Type B pancreatic cell (in vitro differentiated cells): Measurements from ENCODE around the gene SCARB1. TPM values are rescaled to one million over a fixed set of nuclear protein-coding genes. Genes with fewer than 3 reads are reported as not detected.

Experiments used
- DNase-seq: peaks from one replicate; pipeline ENCODE4 v3.0.0; 2021; ENCODE audit warnings: mixed read lengths; ENCODE audit not compliant: unreplicated experiment; ENCODE audit errors: extremely low spot score
- H3K27ac Mint-ChIP-seq: 2 replicates; pipeline ENCODE4 v1.8.0; 2021; ENCODE audit warnings: mild to moderate bottlenecking, mixed read lengths
- H3K27me3 Mint-ChIP-seq: 2 replicates; pipeline ENCODE4 v1.8.0; 2021; ENCODE audit warnings: mixed read lengths
- H3K36me3 Mint-ChIP-seq: 2 replicates; pipeline ENCODE4 v1.8.0; 2021; ENCODE audit warnings: mixed read lengths
- H3K4me1 Mint-ChIP-seq: one replicate; pipeline ENCODE4 v1.8.0; 2021; ENCODE audit warnings: mixed read lengths; ENCODE audit not compliant: unreplicated experiment
- H3K4me3 Mint-ChIP-seq: 2 replicates; pipeline ENCODE4 v1.8.0; 2021; ENCODE audit warnings: mild to moderate bottlenecking, mixed read lengths
- H3K9me3 Mint-ChIP-seq: 2 replicates; pipeline ENCODE4 v1.8.0; 2021; ENCODE audit warnings: mixed read lengths
- total RNA-seq: library from RNA; stranded (reverse); gene quantifications from 2 replicates; pipeline ENCODE4 v1.2.1, GENCODE V29; 2021; ENCODE audit warnings: low replicate concordance
- TF ChIP-seq, protein P1 (sequence below): fragments of 200-600 bp; sonication (generic); conservative IDR thresholded peaks from 2 replicates; pipeline ENCODE4 v1.5.0; 2021; ENCODE audit warnings: antibody characterized with exemption, mild to moderate bottlenecking

Gene SCARB1
- total RNA-seq, 1 donor from 2014 or later = 23.4 TPM

DNA sequence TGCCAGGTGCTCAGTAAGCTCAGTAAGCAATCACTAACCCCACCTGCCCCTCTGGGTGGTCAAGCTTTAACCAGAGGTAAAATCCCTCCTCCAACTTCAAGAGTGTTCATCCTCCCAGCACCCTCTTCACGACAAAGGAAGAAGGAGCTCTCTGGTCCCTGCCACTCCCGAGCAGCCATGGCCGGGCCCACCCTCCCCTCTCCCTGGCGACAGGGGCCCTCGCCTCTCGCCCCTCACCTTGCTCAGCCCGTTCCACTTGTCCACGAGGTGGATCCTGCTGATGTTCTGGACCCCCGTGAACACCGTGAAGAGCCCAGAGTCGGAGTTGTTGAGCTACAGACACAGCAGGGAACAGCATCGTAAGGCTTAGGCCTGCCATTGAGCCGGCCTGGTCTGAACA is 52.0 kb downstream of the SCARB1 start:
- no peak for DNase-seq
- no peaks in the 10 kb centered on the region for H3K4me1 Mint-ChIP-seq
- H3K4me3 Mint-ChIP-seq = no peak overlapping the region
- H3K36me3 Mint-ChIP-seq = peaks cover 10% of the 10 kb centered on the region
- TF ChIP-seq, protein P1, sequence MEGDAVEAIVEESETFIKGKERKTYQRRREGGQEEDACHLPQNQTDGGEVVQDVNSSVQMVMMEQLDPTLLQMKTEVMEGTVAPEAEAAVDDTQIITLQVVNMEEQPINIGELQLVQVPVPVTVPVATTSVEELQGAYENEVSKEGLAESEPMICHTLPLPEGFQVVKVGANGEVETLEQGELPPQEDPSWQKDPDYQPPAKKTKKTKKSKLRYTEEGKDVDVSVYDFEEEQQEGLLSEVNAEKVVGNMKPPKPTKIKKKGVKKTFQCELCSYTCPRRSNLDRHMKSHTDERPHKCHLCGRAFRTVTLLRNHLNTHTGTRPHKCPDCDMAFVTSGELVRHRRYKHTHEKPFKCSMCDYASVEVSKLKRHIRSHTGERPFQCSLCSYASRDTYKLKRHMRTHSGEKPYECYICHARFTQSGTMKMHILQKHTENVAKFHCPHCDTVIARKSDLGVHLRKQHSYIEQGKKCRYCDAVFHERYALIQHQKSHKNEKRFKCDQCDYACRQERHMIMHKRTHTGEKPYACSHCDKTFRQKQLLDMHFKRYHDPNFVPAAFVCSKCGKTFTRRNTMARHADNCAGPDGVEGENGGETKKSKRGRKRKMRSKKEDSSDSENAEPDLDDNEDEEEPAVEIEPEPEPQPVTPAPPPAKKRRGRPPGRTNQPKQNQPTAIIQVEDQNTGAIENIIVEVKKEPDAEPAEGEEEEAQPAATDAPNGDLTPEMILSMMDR = no peak
- H3K9me3 Mint-ChIP-seq = no peaks in the 10 kb centered on the region
- H3K27me3 Mint-ChIP-seq = no peaks in the 10 kb centered on the region
- no peak overlapping the region for H3K27ac Mint-ChIP-seq

DNA sequence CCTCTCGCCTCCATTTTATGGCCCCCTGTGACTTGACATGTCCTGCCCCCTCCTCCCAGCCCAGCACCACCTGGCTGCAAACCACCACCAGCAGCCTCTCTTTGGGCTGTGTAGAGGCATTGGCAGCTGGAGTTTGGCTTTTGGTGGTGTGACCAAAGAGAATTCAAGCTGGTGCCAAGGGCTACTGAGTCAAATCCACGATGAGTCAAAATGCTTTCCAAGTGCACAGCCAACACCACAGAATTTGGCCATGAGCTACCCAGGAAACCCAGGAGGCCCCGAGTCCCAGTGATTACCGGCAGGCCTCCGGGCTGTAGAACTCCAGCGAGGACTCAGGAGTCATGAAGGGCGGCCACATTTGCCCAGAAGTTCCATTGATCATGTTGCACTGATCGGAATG is 53.8 kb downstream of the SCARB1 start:
- H3K27me3 Mint-ChIP-seq = no peaks in the 10 kb centered on the region
- H3K36me3 Mint-ChIP-seq = peaks cover 13% of the 10 kb centered on the region
- no peak overlapping the region for H3K4me3 Mint-ChIP-seq
- TF ChIP-seq, protein P1 = no peak
- no peaks in the 10 kb centered on the region for H3K9me3 Mint-ChIP-seq
- no peak for DNase-seq
- H3K4me1 Mint-ChIP-seq = no peaks in the 10 kb centered on the region
- no peak overlapping the region for H3K27ac Mint-ChIP-seq

DNA sequence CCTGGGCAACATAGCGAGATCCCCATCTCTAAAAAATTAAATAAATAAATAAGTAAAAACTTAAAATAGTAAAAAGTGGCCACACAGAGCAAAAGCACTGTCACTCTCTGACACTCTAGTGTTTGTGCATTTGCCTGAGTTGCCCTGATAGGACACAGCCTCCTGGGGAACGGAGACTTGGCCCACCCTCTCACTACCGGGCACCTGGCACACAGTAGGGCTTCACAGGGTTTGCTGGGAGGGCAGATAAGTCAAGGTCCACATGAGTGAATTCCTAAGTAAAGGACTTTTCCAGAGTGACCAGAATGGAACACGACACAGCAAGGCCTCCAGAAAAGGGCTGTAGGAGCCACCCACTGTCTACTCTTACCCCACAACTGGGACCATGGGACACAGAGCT is 54.3 kb downstream of the SCARB1 start:
- DNase-seq = no peak
- H3K36me3 Mint-ChIP-seq = peaks cover 14% of the 10 kb centered on the region
- TF ChIP-seq, protein P1 = no peak
- H3K4me1 Mint-ChIP-seq = no peaks in the 10 kb centered on the region
- no peak overlapping the region for H3K27ac Mint-ChIP-seq
- H3K9me3 Mint-ChIP-seq = no peaks in the 10 kb centered on the region
- H3K4me3 Mint-ChIP-seq = no peak overlapping the region
- H3K27me3 Mint-ChIP-seq = no peaks in the 10 kb centered on the region

DNA sequence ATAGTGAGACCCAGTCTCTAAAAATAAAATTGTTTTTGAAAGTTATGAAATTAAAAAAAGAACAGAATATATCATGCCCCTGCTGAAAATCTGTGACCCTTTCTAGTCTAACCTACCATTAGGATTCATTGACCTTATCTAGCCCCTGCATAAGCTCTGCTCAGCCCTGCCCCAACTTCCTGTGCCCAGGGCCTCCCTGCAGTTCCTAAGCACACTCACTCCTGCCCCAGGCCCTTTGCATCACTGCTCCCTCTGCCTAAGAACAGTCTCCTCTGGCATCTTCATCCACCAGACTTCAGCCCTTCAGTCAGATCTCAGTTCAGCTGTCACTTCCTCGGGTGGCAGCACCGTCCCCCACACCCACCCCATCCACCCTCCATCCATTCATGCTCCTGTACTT is 55.4 kb downstream of the SCARB1 start:
- no peak for DNase-seq
- no peaks in the 10 kb centered on the region for H3K4me1 Mint-ChIP-seq
- H3K27me3 Mint-ChIP-seq = no peaks in the 10 kb centered on the region
- H3K27ac Mint-ChIP-seq = no peak overlapping the region
- H3K36me3 Mint-ChIP-seq = peaks cover 8% of the 10 kb centered on the region
- TF ChIP-seq, protein P1 = no peak
- no peak overlapping the region for H3K4me3 Mint-ChIP-seq
- H3K9me3 Mint-ChIP-seq = no peaks in the 10 kb centered on the region

DNA sequence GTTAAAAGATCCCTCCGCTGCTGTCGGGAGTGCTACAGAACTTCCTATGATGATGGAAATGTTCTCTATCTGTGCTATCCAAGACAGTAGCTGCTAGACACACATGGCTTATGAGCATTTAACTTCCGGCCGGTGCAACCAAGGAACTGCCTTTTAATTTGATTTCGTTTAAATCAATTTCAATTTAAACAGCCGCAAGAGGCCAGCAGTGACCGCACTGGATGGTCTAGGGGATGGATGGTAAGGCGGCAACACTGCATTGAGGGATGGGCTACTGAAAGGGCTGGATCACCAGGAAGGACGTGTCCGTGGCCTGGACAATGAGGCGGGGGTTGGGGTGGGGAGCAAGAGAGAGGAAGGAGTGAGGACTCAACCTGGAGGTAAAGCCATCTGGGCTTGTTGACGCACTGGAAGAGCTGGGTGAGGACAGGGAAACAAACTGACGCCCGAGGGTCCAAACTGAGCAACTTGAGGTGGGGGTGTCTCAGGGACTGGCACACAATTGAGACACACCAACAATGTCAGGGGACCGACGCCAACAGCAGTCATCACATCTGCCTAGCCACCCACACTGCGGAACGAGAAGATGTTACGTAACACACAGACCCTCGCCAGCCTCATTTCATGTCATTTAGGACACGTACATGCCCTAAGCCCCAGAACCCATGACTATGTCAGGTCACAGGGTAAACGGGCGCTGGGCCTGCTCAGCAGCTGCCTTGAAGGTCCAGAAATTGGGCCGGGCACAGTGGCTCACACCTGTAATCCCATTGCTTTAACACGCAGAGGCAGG is 57.6 kb downstream of the SCARB1 start:
- Mint-ChIP-seq H3K36me3 (peaks cover 9% of the 10 kb centered on the region), H3K27me3 (no peaks in the 10 kb centered on the region), H3K27ac (no peak overlapping the region), H3K4me3 (no peak overlapping the region), H3K4me1 (no peaks in the 10 kb centered on the region), H3K9me3 (no peaks in the 10 kb centered on the region)
- no peak for DNase-seq
- TF ChIP-seq, protein P1 = no peak
